OCI-M2 (cell line): ENCODE results near the gene STARD9.
"Not testable (repeated sequence)": the region's sequence is repeated elsewhere in the genome, so short reads cannot be mapped to it uniquely, and the experiment has no call there.

Experiments
- DNase-seq: peaks from one replicate; lab custom pipeline; 2025; ENCODE audit not compliant: unreplicated experiment; lab: John Stamatoyannopoulos, UW

The STARD9 gene

DNA sequence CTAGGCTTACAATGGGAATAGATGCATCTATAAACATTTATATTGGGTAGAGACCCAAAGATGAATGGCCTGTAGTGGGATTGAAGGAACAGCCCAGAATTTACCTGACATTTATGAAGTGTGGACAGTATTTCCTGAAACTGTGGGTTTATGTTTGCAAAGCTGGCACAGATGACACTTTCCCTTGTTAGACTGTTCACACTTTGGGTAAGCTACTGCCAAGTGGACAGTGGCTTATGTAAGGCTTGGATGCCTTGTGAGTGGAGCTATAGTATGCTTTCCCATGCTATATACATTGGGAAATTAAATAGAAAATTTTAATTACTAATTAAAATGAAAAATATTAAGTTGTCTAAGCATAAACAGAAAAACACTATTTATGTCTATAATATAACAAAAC lies 48.5 kb downstream of the STARD9 start:
- DNase-seq, result no peak

DNA sequence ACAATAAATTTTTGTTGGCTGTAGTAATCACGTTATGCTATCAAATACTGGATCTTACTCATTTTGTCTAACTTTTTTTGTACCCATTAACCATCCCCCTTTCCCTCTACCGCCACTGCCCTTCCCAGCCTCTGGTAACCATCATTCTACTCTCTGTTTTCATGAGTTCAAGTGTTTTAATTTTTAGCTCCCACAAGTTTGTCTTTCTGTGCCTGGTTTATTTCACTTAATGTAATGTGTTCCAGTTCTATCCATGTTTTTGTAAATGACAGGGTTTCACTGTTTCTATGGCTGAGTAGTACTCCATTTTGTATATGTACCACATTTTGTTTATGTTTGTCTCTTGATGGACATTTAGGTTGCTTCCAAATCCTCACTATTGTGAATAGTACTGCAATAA lies 52.1 kb downstream of the STARD9 start:
- no peak for DNase-seq

DNA sequence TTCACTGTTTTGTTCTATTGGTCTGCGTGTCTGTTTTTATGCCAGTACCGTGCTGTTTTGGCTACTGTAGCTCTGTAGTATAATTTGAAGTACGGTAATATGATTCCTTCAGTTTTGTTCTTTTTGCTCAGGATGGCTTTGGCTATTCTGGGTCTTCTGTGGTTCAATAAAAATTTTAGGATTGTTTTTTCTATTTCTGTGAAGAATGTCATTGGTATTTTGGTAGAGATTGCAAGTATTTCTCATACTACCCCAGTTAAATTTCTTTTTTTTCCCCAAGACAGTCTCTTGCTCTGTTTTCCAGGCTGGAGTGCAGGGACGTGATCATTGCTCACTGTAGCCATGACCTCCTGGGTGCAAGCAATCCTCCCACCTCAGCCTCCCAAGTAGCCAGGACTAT lies 53.4 kb downstream of the STARD9 start:
- DNase-seq, result no peak

- DNase-seq, result no peak
Measured at GRCh38 chr15:42632105-42632675, 56.8 kb downstream of the STARD9 start.

DNA sequence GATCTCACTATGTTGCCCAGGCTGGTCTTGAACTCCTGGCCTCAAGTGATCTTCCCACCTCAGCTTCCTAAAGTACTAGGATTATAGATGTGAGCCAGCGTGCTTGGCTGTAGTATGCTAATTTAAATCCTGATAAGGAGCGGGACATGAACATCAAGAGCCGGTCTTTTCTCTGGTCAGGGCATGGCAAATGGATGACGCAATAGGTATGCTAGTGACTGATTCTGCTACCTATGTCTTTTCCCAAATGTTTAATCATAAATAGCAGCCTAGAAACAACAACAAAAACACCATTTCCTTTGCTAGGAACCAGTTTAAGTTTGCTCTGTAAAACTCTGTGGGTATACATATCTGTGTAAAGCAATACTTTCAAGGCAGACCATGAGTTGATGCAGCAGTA lies 64.7 kb downstream of the STARD9 start:
- no peak for DNase-seq

- no peak for DNase-seq
Measured at GRCh38 chr15:42650208-42651066, 75.0 kb downstream of the STARD9 start.

DNA sequence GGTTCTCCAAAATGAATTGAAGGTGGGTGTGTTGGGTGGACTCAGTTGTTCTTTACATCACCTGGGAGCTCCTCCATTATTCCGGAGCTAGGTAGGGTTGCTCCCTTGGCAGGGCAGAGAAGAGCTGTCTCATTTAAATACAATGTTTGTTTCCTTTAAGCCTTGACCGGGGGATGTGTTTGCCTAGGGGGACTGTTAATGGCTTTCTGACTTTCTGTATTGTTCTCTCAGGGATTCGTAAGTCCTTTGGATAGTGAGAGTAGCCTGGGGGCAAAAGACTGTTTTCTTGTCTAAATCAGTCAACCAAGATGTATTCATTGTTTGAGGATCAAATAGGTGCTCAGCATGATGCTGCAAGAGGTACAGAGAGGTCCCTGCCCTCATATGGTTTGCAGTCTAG lies 90.4 kb downstream of the STARD9 start:
- no peak for DNase-seq

DNA sequence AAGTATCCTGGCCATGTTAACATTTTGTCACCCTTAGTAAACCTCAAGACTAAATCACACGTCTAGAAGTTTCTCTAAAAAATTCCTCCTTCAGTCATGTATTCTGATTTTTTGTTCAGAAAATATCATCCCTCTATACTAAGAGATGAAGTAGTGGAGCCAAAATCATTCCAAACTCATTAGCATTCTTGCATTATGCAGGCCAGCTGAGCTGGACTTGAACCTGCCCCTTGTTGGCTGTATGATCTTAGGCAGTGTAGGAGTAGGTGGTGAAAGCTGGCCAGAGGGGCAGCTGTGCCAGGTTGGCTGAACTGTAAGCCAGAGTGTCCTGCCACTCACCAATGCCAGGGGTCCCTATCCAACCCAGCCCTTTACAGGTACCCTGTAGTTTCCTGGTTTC lies 92.4 kb downstream of the STARD9 start:
- DNase-seq, result no peak

GRCh38 chr15:42670451-42670850 lies 95.0 kb downstream of the STARD9 start:
- no peak for DNase-seq

DNA sequence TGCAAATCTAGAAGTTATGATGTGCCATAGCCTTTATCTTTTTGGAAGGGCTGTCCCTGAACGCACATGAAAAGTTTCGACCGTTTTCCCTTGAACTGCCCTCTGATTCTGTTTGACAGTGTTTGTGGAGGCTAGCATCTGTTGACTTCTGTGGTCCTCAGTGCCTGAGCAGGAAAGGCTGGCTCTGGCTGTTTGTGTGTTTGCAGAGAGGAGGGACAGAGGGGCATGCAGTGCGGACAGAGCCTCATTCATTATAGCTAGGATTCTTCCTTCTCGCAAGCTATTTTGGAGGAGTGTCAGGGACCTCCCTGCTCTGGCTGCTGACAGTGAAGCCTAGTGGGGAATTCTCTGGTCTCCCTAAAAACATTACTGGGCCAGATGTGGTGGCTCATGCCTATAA lies 97.0 kb downstream of the STARD9 start:
- DNase-seq, result no peak

- no peak for DNase-seq
Measured at GRCh38 chr15:42674472-42674871, 99.1 kb downstream of the STARD9 start.

DNA sequence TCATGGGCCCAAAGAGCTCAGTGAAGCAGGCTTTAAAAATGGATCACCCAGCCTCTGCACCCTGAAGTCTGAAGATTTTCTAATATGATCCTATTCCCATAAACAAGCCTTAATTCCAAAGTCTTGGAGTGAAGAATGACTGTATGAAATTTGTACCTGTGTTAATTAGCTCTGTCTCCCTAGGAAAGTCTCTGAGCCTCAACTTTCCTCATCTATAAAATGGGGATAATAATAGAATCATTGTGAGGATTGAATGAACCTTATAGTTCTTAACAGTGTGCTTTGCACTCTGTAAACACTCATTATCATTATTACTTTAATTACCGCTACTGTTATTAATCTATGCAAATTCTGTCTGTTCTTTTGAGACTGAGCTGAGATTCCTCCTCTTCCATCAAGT lies 99.6 kb downstream of the STARD9 start:
- DNase-seq, result no peak

- no peak for DNase-seq
Measured at GRCh38 chr15:42679285-42680141, 104.1 kb downstream of the STARD9 start.

GRCh38 chr15:42680142-42680482 lies 104.7 kb downstream of the STARD9 start:
- not testable (repeated sequence) for DNase-seq

DNA sequence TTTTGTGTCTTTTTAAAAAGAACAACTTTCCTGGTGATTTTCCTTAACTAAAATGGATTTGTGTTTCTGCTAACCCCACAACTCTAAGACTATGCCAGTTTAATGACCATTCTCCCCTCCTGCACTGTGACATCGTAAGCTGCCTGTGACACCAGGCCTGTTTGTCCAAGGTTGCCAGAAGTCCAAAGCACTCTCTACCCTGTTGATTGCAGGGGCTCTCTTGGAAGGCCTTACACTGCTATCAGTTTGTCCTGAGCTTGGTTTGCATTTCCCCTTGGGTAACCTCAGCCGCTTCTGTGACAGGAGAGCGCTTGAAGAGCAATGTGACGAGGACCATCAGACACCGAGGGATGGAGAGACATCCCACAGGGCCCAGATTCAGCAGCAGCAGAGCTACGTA lies 105.7 kb downstream of the STARD9 start:
- no peak for DNase-seq

- no peak for DNase-seq
Measured at GRCh38 chr15:42686281-42686680, 110.9 kb downstream of the STARD9 start.

- no peak for DNase-seq
Measured at GRCh38 chr15:42687740-42688139, 112.3 kb downstream of the STARD9 start.

GRCh38 chr15:42688301-42688700 lies 112.9 kb downstream of the STARD9 start:
- no peak for DNase-seq

DNA sequence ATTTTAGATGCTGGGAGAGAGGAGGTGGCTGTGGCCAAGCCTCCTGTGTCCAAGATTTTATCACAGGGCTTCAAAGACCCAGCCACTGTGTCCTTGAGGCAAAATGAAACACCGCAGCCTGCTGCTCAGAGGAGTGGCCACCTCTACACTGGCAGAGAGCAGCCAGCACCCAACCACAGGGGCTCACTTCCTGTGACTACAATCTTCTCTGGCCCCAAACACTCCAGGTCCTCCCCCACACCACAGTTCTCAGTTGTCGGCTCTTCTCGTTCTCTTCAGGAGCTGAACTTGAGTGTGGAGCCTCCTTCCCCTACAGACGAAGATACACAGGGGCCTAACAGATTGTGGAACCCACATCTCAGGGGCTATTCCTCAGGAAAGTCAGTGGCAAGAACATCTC lies 115.9 kb downstream of the STARD9 start:
- DNase-seq, result no peak

DNA sequence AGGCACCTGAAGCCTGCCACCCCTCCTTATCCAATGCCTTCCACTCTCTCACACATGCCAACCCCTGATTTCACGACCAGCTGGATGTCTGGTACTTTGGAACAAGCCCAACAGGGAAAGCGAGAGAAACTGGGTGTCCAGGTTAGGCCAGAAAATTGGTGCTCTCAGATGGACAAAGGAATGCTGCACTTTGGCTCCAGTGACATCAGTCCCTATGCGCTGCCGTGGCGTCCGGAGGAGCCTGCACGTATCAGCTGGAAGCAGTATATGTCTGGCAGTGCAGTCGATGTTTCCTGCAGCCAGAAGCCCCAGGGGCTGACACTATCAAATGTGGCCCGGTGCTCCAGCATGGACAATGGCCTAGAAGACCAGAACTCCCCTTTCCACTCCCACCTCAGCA lies 116.4 kb downstream of the STARD9 start:
- DNase-seq, result no peak

DNA sequence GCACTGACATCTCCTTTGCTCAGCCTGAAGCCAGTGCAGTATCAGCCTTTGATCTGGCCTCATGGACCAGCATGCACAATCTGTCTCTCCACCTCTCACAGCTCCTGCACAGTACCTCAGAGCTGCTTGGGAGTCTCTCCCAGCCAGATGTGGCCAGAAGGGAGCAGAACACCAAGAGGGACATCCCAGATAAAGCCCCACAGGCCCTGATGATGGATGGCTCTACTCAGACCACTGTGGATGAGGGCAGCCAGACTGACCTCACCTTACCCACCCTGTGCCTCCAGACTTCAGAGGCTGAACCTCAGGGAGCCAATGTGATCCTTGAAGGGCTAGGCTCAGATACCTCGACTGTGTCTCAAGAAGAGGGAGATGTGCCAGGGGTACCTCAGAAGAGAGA lies 117.1 kb downstream of the STARD9 start:
- DNase-seq, result no peak

DNA sequence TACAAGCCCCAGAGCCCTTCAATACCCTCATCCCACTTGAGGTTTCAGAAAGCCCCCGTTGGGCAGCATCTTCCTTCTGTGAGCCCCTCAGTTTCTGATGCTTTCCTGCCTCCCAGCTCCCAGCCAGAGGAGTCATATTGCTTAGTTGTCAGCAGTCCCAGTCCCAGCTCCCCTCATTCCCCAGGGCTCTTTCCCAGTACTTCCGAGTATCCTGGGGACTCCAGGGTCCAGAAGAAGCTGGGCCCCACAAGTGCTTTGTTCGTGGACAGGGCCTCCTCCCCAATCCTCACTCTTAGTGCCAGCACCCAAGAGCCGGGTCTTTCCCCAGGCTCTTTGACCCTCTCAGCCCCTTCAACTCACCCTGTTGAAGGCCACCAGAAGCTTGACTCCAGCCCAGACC lies 117.6 kb downstream of the STARD9 start:
- no peak for DNase-seq
